ENCODE measurements around the gene TBC1D9.

Gene TBC1D9

GRCh38 chr4:140688711-140689598 lies 67.2 kb downstream of the TBC1D9 start:
- no peak for DNase-seq

- no peak for DNase-seq
These were observed 69.4 kb downstream of the TBC1D9 start for GRCh38 chr4:140686796-140687195.

DNA sequence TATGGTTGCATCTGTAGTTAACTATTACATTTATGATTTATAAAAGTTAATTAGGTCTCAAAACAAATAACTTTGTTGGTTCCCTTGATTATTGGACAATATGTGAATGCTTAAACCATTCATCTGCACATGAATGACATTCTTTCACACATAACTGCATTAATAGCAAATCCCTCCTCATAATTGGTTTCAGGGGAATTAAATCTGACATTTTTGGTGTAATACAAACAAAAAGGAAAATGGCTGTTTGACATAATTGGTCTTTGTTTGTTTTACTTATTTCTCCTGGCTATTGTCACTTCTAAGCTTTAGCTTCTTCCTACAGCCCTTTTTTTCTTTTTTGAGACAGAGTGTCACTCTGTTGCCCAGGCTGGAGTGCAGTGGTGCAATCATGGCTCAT lies 71.9 kb downstream of the TBC1D9 start:
- no peak for DNase-seq

DNA sequence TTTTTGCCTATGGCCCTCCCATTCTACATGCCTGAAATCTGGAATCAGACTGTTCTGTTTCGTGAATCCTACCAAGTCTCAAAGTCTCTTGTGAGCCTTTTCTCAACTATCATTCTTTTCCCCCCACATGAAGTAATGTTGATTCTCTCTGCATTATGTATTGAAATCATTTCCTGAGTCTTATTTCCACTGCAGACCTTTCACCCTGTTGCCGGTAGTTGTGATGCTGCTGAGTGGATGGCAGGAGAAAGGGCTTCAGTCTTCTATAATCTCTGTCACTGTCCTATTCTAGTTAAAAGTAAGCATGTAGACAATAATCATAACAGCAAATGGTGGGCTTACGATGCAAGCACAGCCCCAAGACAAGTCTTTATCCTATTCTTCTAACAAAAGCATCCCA lies 75.0 kb downstream of the TBC1D9 start:
- DNase-seq, result no peak

- no peak for DNase-seq
These were observed 75.5 kb downstream of the TBC1D9 start for GRCh38 chr4:140680686-140681085.

GRCh38 chr4:140679576-140679975 lies 76.6 kb downstream of the TBC1D9 start:
- DNase-seq, result no peak

GRCh38 chr4:140675599-140676231 lies 80.5 kb downstream of the TBC1D9 start:
- DNase-seq, result no peak

DNA sequence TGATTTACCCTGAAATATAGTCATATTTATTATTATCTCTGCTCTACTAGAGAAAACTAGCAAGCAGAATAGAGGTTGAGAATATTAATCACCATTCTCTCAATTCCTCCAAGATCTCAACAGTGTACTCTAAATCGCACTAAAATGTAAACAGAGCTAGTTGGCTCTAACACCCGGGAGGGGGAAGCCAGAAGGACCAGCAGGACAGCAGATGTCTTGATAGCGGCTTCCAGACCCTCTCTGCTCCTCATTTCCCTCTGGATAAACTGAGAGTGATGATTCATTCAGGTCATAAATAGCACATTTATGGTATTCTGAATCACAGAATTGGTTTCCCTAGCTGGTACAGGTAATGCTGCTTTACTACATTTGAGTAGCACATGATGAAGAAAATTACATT lies 82.5 kb downstream of the TBC1D9 start:
- no peak for DNase-seq

- DNase-seq, result no peak
These were observed 83.8 kb downstream of the TBC1D9 start for GRCh38 chr4:140672416-140672815.

GRCh38 chr4:140668111-140668510 lies 88.1 kb downstream of the TBC1D9 start:
- DNase-seq, result no peak

DNA sequence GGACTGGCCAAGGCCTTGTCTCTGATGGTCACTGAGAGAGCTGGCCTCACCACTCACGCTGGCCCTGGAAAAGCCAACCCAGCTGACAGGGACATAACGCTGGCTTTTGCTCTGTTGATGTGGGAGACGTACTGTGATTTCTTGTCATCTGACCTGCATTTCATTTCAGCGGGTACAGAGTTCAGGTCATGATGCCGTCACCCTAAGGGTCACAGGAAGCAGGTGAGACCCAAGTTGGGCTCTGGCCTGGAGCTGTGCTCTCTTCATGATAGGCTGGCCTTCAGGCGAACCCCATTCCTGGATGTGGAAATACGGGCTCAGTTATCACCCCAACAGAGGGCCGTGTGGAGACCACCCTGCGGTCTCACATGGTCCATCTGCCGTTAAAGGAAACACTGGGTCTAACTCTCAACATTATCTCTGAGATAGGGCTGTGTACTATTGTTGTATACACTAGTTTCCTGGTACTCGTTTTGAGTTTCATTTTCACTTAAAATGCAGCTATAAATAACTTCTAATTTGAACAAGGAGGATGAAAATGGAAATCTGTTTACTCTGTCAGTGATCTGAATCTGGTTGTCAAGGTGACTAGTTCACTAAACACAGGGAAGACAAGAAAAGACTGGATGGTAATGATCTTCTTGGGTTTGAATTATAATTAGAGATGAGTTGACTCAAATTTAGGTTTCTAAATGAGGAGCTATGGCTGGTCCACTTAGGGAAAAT lies 89.1 kb downstream of the TBC1D9 start:
- no peak for DNase-seq

DNA sequence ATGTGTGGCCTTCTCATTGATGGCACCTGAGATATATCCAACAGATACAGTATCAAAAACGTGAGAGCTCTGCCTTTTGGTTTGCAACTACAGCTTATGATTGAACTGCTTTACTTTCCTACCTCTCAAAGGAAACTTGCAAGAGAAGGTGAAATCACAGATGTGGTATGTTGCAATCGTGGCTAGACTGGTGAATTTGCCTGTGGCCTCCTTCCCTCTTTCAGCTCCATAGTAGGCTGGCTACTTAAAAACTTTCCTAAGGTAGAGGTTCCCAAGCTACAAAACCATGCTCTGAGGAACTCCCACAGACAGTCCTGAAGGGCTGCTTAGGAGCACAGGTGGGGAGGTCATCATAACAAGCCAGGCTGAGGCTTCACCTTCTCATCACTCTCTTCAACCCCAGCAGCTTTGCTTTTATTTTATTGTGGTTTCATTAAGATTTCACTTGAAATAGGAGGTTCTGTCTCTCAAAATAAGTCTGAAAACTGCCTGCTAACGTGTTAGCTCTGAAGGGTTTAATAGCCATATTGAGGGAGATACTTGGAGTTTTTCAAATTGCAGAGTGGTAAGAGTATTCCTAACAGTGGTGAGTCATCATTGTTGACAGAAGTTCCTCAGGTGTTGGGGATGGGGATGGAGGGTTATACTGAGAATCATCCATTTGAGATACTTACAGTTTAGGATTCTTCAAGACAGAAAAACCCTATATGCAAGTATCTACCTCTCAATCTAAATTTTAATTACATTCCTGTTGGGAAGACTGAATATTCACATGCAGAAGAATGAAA lies 93.9 kb downstream of the TBC1D9 start:
- DNase-seq, result no peak

DNA sequence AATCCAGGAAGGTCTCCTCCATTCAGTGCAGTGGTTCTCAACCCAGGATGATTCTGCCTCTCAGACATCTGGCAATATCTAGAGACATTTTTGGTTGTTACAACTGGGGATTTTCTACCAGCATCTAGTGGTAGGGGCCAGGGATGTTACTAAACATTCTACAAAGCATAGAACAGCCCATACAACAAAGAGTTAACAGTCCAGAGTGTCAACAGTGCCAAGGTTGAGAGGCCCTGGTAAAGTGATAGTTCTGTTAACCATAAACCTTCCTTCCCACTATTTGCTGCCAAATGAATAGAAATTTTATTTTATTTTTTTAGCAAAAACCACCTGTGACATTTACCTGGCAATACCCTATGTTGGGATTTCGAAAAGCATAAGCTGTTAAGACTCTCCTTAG lies 94.6 kb downstream of the TBC1D9 start:
- DNase-seq, result no peak

- no peak for DNase-seq
These were observed 96.1 kb downstream of the TBC1D9 start for GRCh38 chr4:140659943-140660700.

GRCh38 chr4:140654495-140654814 lies 101.7 kb downstream of the TBC1D9 start:
- no peak for DNase-seq

GRCh38 chr4:140653718-140654494 lies 102.3 kb downstream of the TBC1D9 start:
- DNase-seq, result no peak

DNA sequence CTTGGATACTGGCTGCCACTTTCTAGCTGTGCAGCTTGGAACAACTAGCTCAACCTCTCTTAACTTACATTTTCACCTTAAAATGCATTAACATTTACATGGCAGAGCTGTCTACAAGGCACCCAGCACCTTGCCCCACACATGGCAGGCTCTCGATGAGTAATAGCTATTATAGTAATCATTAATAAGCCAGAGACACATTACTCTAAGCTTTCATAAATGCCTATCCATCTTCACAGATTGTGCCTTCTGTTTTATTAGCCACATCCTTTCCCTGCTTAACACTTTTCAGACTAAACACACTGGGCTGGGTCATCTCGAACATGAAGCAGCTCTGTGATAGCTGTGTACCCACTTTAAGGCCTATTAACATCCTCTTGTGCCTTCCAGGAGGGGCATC lies 103.6 kb downstream of the TBC1D9 start:
- DNase-seq, result no peak

- DNase-seq, result no peak
These were observed 107.4 kb downstream of the TBC1D9 start for GRCh38 chr4:140648716-140649308.

DNA sequence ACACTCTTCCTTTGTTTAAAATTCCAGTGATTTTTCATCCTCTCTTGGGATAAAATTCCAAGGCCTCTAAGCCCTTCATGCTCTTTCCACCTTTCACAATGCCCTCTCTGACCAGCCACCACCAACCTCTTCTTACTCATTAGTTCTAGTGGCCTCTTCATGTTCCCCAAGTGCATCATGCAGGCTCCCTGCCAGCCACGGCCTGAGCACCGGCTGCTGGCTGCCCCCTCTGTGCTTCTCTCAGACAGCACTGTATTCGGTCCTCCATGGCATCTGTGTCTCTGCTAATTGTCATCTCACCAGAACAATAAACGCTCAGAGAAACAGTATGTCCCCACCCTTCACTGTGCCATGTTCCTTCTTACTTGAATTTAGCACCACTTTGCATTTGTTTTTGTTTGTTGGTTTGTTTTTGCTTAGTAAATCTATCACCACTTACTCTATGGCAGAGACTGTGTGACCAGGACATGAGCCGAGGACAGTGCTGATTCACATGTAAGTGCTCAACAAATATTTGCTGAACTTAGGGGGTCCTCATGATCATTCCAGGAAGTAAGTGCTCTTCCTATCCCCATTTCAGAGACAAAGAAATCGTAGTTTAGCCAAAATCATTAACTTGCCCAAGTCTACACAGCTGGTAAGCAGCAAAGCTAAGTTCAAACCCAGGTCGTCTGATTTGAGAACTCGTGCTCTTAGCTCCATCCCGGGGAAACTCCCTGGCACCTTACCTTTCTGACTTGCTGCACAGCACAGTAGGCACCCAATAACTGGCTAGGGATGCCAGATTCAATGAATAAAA lies 110.4 kb downstream of the TBC1D9 start:
- DNase-seq, result no peak

GRCh38 chr4:140645196-140645595 lies 111.0 kb downstream of the TBC1D9 start:
- no peak for DNase-seq
